Measurements from ENCODE around the gene SEC62. TPM values are rescaled to one million over a fixed set of nuclear protein-coding genes. Genes with fewer than 3 reads are reported as not detected.

The SEC62 gene
- total RNA-seq, 1 donor from 2014 or later: 153 TPM

DNA sequence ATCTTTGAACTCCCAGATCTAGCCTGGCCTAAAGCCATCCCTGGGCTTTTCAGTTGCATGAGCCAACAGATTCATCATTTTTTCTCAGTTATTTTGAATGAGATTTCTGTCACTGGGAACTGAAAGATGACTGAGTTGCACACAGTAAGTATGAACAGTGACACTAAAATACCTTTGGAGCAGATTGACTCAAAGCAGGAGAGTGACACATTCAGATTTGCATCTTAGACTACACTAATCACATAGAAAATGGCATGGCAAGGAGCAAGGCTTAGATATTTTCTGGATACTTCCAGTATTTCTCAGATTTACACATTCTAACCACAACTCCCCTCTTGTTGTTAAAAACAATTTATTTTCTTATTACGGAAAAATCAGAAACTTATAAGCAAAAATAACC, 32.8 kb downstream of the SEC62 start:
- Histone ChIP-seq H3K27ac (no peak overlapping the region), H3K9me3 (no peaks in the 10 kb centered on the region), H3K36me3 (peaks cover 10% of the 10 kb centered on the region), H3K27me3 (ENCODE audit: low read depth) (no peaks in the 10 kb centered on the region), H3K4me3 (no peak overlapping the region), H3K4me1 (peaks cover 22% of the 10 kb centered on the region)
- intact Hi-C loops (cut with DNase I): no loop called here
- ATAC-seq (no peak), DNase-seq (no peak)
- TF ChIP-seq, protein P1, sequence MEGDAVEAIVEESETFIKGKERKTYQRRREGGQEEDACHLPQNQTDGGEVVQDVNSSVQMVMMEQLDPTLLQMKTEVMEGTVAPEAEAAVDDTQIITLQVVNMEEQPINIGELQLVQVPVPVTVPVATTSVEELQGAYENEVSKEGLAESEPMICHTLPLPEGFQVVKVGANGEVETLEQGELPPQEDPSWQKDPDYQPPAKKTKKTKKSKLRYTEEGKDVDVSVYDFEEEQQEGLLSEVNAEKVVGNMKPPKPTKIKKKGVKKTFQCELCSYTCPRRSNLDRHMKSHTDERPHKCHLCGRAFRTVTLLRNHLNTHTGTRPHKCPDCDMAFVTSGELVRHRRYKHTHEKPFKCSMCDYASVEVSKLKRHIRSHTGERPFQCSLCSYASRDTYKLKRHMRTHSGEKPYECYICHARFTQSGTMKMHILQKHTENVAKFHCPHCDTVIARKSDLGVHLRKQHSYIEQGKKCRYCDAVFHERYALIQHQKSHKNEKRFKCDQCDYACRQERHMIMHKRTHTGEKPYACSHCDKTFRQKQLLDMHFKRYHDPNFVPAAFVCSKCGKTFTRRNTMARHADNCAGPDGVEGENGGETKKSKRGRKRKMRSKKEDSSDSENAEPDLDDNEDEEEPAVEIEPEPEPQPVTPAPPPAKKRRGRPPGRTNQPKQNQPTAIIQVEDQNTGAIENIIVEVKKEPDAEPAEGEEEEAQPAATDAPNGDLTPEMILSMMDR (IDR thresholded peaks at IDR 0.05): no peak

DNA sequence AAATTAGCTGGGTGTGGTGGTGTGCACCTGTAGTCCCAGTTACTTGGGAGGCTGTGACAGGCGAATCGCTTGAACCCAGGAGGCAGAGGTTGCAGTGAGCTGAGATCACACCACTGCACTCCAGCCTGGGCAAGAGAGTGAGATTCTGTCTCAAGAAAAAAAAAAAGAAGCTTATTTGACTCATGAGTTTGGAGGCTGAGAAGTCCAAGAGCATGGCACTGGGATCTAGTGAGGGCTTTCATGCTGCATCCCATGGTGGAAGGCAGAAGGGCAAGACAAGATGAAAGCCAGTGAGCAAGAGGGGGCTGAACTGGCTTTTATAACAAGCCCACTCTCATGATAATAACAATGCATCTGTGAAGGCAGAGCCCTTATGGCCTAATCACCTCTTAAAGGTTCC, 33.4 kb downstream of the SEC62 start:
- H3K4me3 ChIP-seq: no peak overlapping the region
- TF ChIP-seq, protein P1 (IDR thresholded peaks at IDR 0.05): no peak
- DNase-seq (no peak), ATAC-seq (no peak)
- H3K27ac ChIP-seq: no peak overlapping the region
- H3K36me3 ChIP-seq: peaks cover 8% of the 10 kb centered on the region
- peaks cover 17% of the 10 kb centered on the region for H3K4me1 ChIP-seq
- no peaks in the 10 kb centered on the region for H3K27me3 ChIP-seq (ENCODE audit: low read depth)
- H3K9me3 ChIP-seq: no peaks in the 10 kb centered on the region
- intact Hi-C loops (cut with DNase I): no loop called here

DNA sequence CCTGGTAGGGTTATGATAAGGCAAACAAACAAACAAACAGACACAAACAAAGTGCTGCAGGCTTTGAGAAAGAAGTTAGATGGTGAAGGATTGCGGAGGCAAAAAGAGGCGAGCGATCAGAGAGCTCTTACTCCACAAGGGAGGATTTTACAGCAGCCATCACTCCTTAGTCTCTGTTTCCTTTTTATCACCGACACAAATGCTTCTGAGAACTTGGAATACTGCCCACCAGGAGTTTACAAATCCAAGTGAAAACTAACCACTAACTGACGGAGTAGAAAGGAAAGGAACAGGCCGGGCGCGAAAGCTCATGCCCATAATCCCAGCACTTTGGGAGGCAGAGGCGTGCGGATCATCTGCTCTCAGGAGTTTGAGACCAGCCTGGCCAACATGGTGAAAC, 35.6 kb downstream of the SEC62 start:
- intact Hi-C loops (cut with DNase I): no loop called here
- TF ChIP-seq, protein P1 (IDR thresholded peaks at IDR 0.05): no peak
- no peaks in the 10 kb centered on the region for H3K9me3 ChIP-seq
- DNase-seq (no peak), ATAC-seq (no peak)
- H3K36me3 ChIP-seq: no peaks in the 10 kb centered on the region
- peaks cover 24% of the 10 kb centered on the region for H3K4me1 ChIP-seq
- peak overlapping the region; percentile 22 for H3K4me3 ChIP-seq
- no peaks in the 10 kb centered on the region for H3K27me3 ChIP-seq (ENCODE audit: low read depth)
- peak overlapping the region; percentile 37 for H3K27ac ChIP-seq

DNA sequence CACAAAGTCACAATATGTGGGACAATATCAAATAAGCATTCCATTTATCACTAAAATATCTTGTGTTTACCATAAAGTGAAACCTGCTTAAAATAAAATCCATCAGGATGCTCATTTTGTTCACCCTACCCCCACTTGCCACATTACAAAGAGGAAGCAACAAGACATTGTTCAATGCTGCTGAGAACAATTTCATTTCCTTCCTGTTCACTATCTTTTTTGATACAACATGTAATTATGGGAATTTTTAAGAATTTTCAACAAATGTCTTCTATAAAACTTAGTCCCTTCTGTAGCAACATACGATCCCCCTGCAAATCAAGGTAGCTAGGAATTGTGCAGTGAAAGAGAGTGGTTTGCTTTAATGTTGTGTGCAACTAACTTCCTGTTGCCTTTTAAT, 36.3 kb downstream of the SEC62 start:
- H3K36me3 ChIP-seq: no peaks in the 10 kb centered on the region
- DNase-seq (no peak), ATAC-seq (no peak)
- peak overlapping the region; percentile 37 for H3K27ac ChIP-seq
- TF ChIP-seq, protein P1 (IDR thresholded peaks at IDR 0.05): no peak
- intact Hi-C loops (cut with DNase I): no loop called here
- H3K27me3 ChIP-seq (ENCODE audit: low read depth): no peaks in the 10 kb centered on the region
- peaks cover 28% of the 10 kb centered on the region for H3K4me1 ChIP-seq
- H3K4me3 ChIP-seq: peak overlapping the region; percentile 22
- H3K9me3 ChIP-seq: no peaks in the 10 kb centered on the region

DNA sequence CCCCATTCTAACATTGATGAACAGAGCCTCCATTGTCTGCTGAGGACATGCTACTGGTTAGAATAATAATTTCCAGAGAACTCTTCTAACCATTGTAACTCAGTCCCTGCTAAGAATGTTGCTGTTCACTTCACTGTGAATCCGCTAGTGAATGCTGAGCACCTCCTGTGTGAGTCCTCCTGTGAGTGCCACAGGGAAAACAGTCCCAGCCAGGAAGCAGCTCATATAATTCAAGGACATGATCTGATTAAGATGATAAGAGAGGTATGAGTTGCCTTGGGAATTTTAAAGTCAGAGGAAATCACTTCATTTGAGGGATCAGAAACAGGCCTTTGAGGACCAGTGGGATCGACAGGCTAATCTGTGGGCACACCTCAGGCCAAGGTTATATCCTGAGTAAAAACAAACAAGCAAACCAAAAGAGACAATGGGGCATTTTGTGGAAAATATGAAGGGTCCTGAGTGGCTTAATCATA, 37.3 kb downstream of the SEC62 start:
- intact Hi-C loops (cut with DNase I): no loop called here

More for the DNA sequence above, 37.3 kb downstream of the SEC62 start:
- TF ChIP-seq, protein P1 (IDR thresholded peaks at IDR 0.05): no peak
- no peak overlapping the region for H3K4me3 ChIP-seq
- H3K27ac ChIP-seq: peak overlapping the region; percentile 37
- H3K27me3 ChIP-seq (ENCODE audit: low read depth): no peaks in the 10 kb centered on the region
- DNase-seq: no peak
- no peak for ATAC-seq
- H3K4me1 ChIP-seq: peaks cover 28% of the 10 kb centered on the region
- no peaks in the 10 kb centered on the region for H3K36me3 ChIP-seq
- H3K9me3 ChIP-seq: no peaks in the 10 kb centered on the region

All from lower lobe of right lung (tissue), 2 donors.